Astrocyte (in vitro differentiated cells and primary cell): ENCODE measurements around the gene TBC1D12. TPM values are rescaled to one million over a fixed set of nuclear protein-coding genes. Genes with fewer than 3 reads are reported as not detected.
"Not testable (repeated sequence)": the region's sequence is repeated elsewhere in the genome, so short reads cannot be mapped to it uniquely, and the experiment has no call there.

ENCODE experiments used
- DNase-seq: peaks from one replicate; pipeline ENCODE4 v3.0.0-alpha.2; 2010; ENCODE audit warnings: low read depth
- FAIRE-seq: peaks from 2 replicates; lab custom pipeline; 2011; peaks lifted over from hg19 to GRCh38; lab: Jason Lieb, UNC
- H2AFZ ChIP-seq: 2 replicates; pipeline ENCODE4 v1.6.0; 2012; ENCODE audit warnings: low read depth, low read length, inconsistent platforms
- H3K27ac ChIP-seq: 2 replicates; pipeline ENCODE4 v1.5.1; 2011; ENCODE audit warnings: low read depth, low read length, inconsistent platforms
- H3K27me3 ChIP-seq: 2 replicates; pipeline ENCODE4 v1.6.0; 2011; ENCODE audit warnings: low read length, inconsistent platforms; ENCODE audit not compliant: insufficient read depth
- H3K36me3 ChIP-seq: 2 replicates; pipeline ENCODE4 v1.5.1; 2011; ENCODE audit warnings: low read length, inconsistent platforms; ENCODE audit not compliant: insufficient read depth
- H3K4me1 ChIP-seq: 2 replicates; pipeline ENCODE4 v1.5.1; 2011; ENCODE audit warnings: low read length, inconsistent platforms; ENCODE audit not compliant: insufficient read depth
- H3K4me2 ChIP-seq: 2 replicates; pipeline ENCODE4 v1.6.0; 2012; ENCODE audit warnings: low read length, inconsistent platforms
- H3K4me3 ChIP-seq: 2 replicates; pipeline ENCODE4 v1.5.1; 2011; ENCODE audit warnings: low read depth, mild to moderate bottlenecking, low read length, inconsistent platforms; ENCODE audit not compliant: insufficient read depth
- H3K79me2 ChIP-seq: 2 replicates; pipeline ENCODE4 v1.6.0; 2012; ENCODE audit warnings: mild to moderate bottlenecking, low read length, inconsistent platforms; ENCODE audit not compliant: insufficient read depth
- H3K9ac ChIP-seq: 2 replicates; pipeline ENCODE4 v1.6.0; 2012; ENCODE audit warnings: mild to moderate bottlenecking, low read length, inconsistent platforms
- H3K9me3 ChIP-seq: 2 replicates; pipeline ENCODE4 v1.5.1; 2012; ENCODE audit warnings: low read depth, mild to moderate bottlenecking, low read length, inconsistent platforms; ENCODE audit not compliant: insufficient read depth
- H4K20me1 ChIP-seq: 2 replicates; pipeline ENCODE4 v1.6.0; 2012; ENCODE audit warnings: low read length, inconsistent platforms; ENCODE audit not compliant: insufficient read depth
- H3K27ac Mint-ChIP-seq: one replicate; pipeline ENCODE4 v1.8.0; 2021; ENCODE audit warnings: mild to moderate bottlenecking, mixed read lengths; ENCODE audit not compliant: unreplicated experiment
- H3K27me3 Mint-ChIP-seq: one replicate; pipeline ENCODE4 v1.8.0; 2021; ENCODE audit warnings: low read depth, mixed read lengths; ENCODE audit not compliant: unreplicated experiment
- H3K36me3 Mint-ChIP-seq: one replicate; pipeline ENCODE4 v1.8.0; 2021; ENCODE audit warnings: low read depth, mixed read lengths; ENCODE audit not compliant: unreplicated experiment
- H3K4me1 Mint-ChIP-seq: one replicate; pipeline ENCODE4 v1.8.0; 2021; ENCODE audit warnings: low read depth, mixed read lengths; ENCODE audit not compliant: unreplicated experiment
- H3K4me3 Mint-ChIP-seq: one replicate; pipeline ENCODE4 v1.8.0; 2021; ENCODE audit warnings: mild to moderate bottlenecking, moderate library complexity, mixed read lengths; ENCODE audit not compliant: unreplicated experiment
- H3K9me3 Mint-ChIP-seq: one replicate; pipeline ENCODE4 v1.8.0; 2021; ENCODE audit warnings: mild to moderate bottlenecking, mixed read lengths; ENCODE audit not compliant: unreplicated experiment
- EZH2 ChIP-seq: IDR thresholded peaks from 2 replicates; pipeline ENCODE4 v1.6.1; 2012; ENCODE audit warnings: mild to moderate bottlenecking, low read length, inconsistent platforms; ENCODE audit not compliant: insufficient read depth
- total RNA-seq: library from RNA; stranded (reverse); gene quantifications from 2 replicates; pipeline ENCODE4 v1.2.1, GENCODE V29; 2021
- TF ChIP-seq, protein P1 (sequence below): IDR thresholded peaks from 2 replicates; pipeline ENCODE4 v1.5.1; 2011; ENCODE audit warnings: low read depth, mild to moderate bottlenecking, inconsistent platforms, low read length, moderate library complexity; ENCODE audit not compliant: insufficient read depth

Gene TBC1D12
- total RNA-seq, 1 donor from 2014 or later: 7.6 TPM

DNA sequence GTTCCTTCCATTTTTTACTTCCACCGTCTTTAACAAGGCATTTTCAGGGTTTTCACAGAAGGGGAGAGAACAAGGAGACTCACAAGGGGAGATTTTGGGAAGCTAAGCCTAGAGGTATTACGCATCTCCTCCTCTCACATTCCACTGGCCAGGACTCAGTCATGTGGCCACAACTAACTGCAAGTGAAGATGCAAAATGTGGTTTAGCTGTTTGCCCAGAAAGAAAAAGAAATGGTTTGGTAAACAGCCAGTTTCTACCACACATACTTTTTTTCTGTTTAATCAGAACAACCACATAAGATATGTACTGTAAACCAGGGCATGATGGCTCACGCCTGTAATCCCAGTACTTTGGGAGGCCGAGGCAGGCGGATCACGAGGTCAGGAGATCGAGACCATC, 121.8 kb downstream of the TBC1D12 start:
- H3K4me1 Mint-ChIP-seq: no peaks in the 10 kb centered on the region
- H3K4me3 ChIP-seq: no peak overlapping the region
- H3K36me3 ChIP-seq: no peaks in the 10 kb centered on the region
- peaks cover 4% of the 10 kb centered on the region for H4K20me1 ChIP-seq
- no peaks in the 10 kb centered on the region for H3K9me3 ChIP-seq
- no peak overlapping the region for H2AFZ ChIP-seq
- peaks cover 2% of the 10 kb centered on the region for H3K36me3 Mint-ChIP-seq
- H3K9me3 Mint-ChIP-seq: no peaks in the 10 kb centered on the region
- H3K27ac ChIP-seq: no peak overlapping the region
- TF ChIP-seq EZH2: no peak
- no peak overlapping the region for H3K27ac Mint-ChIP-seq
- no peak overlapping the region for H3K9ac ChIP-seq
- H3K79me2 ChIP-seq: no peaks in the 10 kb centered on the region
- no peaks in the 10 kb centered on the region for H3K27me3 ChIP-seq
- peak; percentile 93 for DNase-seq
- H3K4me1 ChIP-seq: no peaks in the 10 kb centered on the region
- no peak overlapping the region for H3K4me3 Mint-ChIP-seq
- H3K4me2 ChIP-seq: no peak overlapping the region
- H3K27me3 Mint-ChIP-seq: no peaks in the 10 kb centered on the region
- no peak for FAIRE-seq

DNA sequence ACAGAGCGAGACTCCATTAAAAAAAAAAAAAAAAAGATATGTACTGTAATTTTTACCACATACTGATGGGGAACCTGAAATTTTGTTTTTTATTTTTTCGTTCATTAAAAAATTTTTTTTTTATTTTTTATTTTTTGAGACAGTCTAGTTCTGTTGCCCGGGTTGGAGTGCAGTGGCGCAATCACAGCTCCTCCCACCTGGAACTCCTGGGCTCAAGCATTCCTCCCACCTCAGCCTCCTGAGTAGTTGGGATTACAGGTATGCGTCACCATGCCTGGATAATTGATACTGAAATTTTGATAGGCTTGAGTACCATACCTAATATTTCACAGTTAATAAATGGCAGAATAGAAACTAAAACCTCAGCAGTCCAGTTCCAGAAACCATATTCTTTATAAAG, 122.4 kb downstream of the TBC1D12 start:
- no peaks in the 10 kb centered on the region for H3K27me3 ChIP-seq
- no peak overlapping the region for H3K4me2 ChIP-seq
- no peak overlapping the region for H3K9ac ChIP-seq
- no peak for TF ChIP-seq EZH2
- TF ChIP-seq, protein P1, sequence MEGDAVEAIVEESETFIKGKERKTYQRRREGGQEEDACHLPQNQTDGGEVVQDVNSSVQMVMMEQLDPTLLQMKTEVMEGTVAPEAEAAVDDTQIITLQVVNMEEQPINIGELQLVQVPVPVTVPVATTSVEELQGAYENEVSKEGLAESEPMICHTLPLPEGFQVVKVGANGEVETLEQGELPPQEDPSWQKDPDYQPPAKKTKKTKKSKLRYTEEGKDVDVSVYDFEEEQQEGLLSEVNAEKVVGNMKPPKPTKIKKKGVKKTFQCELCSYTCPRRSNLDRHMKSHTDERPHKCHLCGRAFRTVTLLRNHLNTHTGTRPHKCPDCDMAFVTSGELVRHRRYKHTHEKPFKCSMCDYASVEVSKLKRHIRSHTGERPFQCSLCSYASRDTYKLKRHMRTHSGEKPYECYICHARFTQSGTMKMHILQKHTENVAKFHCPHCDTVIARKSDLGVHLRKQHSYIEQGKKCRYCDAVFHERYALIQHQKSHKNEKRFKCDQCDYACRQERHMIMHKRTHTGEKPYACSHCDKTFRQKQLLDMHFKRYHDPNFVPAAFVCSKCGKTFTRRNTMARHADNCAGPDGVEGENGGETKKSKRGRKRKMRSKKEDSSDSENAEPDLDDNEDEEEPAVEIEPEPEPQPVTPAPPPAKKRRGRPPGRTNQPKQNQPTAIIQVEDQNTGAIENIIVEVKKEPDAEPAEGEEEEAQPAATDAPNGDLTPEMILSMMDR: no peak
- no peaks in the 10 kb centered on the region for H3K4me1 ChIP-seq
- Mint-ChIP-seq H3K9me3 (no peaks in the 10 kb centered on the region), H3K4me3 (no peak overlapping the region), H3K27ac (no peak overlapping the region), H3K4me1 (no peaks in the 10 kb centered on the region), H3K27me3 (no peaks in the 10 kb centered on the region), H3K36me3 (peaks cover 2% of the 10 kb centered on the region)
- peaks cover 4% of the 10 kb centered on the region for H4K20me1 ChIP-seq
- DNase-seq (no peak), FAIRE-seq (no peak)
- H2AFZ ChIP-seq: no peak overlapping the region
- H3K36me3 ChIP-seq: no peaks in the 10 kb centered on the region
- no peak overlapping the region for H3K4me3 ChIP-seq
- no peaks in the 10 kb centered on the region for H3K79me2 ChIP-seq
- no peak overlapping the region for H3K27ac ChIP-seq
- no peaks in the 10 kb centered on the region for H3K9me3 ChIP-seq

DNA sequence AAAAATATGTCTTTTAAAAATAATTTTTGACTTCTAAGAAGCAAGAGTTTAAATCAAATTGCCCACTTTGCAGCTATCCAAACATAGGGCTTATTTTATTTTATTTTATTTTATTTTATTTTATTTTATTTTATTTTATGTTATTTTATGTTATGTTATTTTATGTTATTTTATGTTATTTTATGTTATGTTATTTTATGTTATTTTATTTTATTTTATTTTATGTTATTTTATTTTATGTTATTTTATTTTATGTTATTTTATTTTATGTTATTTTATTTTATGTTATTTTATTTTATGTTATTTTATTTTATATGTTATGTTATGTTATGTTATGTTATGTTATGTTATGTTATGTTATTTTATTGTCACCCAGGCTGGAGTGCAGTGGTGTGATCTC, 129.2 kb downstream of the TBC1D12 start:
- not testable (repeated sequence) for H2AFZ ChIP-seq, H3K36me3 Mint-ChIP-seq, H3K4me3 ChIP-seq, H3K9me3 ChIP-seq, H3K27me3 ChIP-seq, H3K4me1 Mint-ChIP-seq, DNase-seq, H4K20me1 ChIP-seq, H3K36me3 ChIP-seq, H3K27ac Mint-ChIP-seq, H3K4me1 ChIP-seq, FAIRE-seq, H3K4me2 ChIP-seq, H3K79me2 ChIP-seq, H3K9me3 Mint-ChIP-seq, H3K4me3 Mint-ChIP-seq, H3K9ac ChIP-seq, H3K27ac ChIP-seq, H3K27me3 Mint-ChIP-seq

DNA sequence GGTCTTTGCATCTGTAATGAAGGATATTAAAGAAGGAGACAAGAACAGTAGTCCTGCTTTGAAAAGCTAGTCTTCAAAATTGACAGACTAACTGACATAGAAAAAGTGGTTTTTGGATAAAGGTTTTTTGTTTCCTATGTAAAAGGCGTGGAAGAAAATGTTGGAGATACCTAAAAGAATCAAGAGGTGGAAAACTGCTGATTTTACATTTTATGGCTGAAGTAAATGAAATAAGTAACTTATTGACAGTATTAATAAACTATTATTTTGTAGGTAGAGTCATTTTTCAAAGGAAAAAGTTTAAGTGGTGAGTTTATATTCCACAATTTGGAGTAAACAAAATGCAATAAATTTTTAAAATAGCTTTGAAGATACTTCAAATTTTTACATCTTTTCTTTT, 130.7 kb downstream of the TBC1D12 start:
- Histone ChIP-seq H3K4me1 (no peaks in the 10 kb centered on the region), H3K4me2 (no peak overlapping the region), H3K9ac (no peak overlapping the region), H2AFZ (no peak overlapping the region), H3K27me3 (no peaks in the 10 kb centered on the region), H3K79me2 (no peaks in the 10 kb centered on the region), H3K27ac (no peak overlapping the region), H3K36me3 (peaks cover 6% of the 10 kb centered on the region), H3K4me3 (no peak overlapping the region), H4K20me1 (no peaks in the 10 kb centered on the region), H3K9me3 (no peaks in the 10 kb centered on the region)
- no peak for TF ChIP-seq EZH2
- TF ChIP-seq, protein P1: no peak
- FAIRE-seq (no peak), DNase-seq (no peak)
- no peak overlapping the region for H3K27ac Mint-ChIP-seq
- no peaks in the 10 kb centered on the region for H3K9me3 Mint-ChIP-seq
- H3K27me3 Mint-ChIP-seq: no peaks in the 10 kb centered on the region
- H3K4me1 Mint-ChIP-seq: no peaks in the 10 kb centered on the region
- H3K4me3 Mint-ChIP-seq: no peak overlapping the region
- H3K36me3 Mint-ChIP-seq: peaks cover 7% of the 10 kb centered on the region

DNA sequence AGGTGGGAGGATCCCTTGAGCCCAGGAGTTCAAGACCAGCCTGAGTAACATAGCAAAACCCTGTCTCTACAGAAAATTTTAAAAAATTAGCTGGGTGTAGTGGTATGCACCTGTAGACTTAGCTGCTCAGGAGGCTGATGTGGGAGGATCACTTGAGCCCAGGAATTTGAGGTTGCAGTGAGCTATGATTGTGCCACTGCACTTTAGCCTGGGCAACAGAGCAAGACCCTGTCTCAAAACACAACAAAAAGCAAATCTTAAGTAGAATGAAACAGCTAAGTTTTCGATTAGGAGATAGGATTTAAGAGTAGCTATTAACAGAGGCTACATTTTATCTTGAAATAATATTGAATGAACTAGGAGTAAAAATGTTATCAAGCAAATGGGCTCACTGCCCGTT, 139.9 kb downstream of the TBC1D12 start:
- FAIRE-seq: not testable (repeated sequence)

More for the DNA sequence above, 139.9 kb downstream of the TBC1D12 start:
- peaks cover 16% of the 10 kb centered on the region for H3K79me2 ChIP-seq
- not testable (repeated sequence) for H3K36me3 ChIP-seq, H3K27me3 Mint-ChIP-seq, H3K9me3 ChIP-seq, H3K27me3 ChIP-seq, H3K9ac ChIP-seq, H3K9me3 Mint-ChIP-seq, H3K4me1 ChIP-seq, H3K27ac ChIP-seq, H3K4me3 ChIP-seq, DNase-seq, H3K36me3 Mint-ChIP-seq, H3K4me1 Mint-ChIP-seq, H3K4me3 Mint-ChIP-seq, H3K27ac Mint-ChIP-seq, H3K4me2 ChIP-seq, H4K20me1 ChIP-seq, H2AFZ ChIP-seq
